HG03103 (cell line): ENCODE results near the gene CYTH4.

Experiments
- ATAC-seq: cut with Tn5 transposase; IDR thresholded peaks from one replicate; pipeline ENCODE4 v1.9.1; 2021; ENCODE audit warnings: low read depth; ENCODE audit not compliant: unreplicated experiment

CYTH4 gene

GRCh38 chr22:37285937-37286336, 3.6 kb downstream of the CYTH4 start:
- ATAC-seq: no peak

- ATAC-seq: no peak
These were observed 5.2 kb downstream of the CYTH4 start for GRCh38 chr22:37287550-37287951.

GRCh38 chr22:37288521-37288920, 6.2 kb downstream of the CYTH4 start:
- no peak for ATAC-seq

GRCh38 chr22:37289156-37289735, 6.9 kb downstream of the CYTH4 start:
- ATAC-seq: no peak

- ATAC-seq: no peak
These were observed 8.4 kb downstream of the CYTH4 start for GRCh38 chr22:37290737-37291136.

- ATAC-seq: no peak
These were observed 9.4 kb downstream of the CYTH4 start for GRCh38 chr22:37291559-37292298.

GRCh38 chr22:37292641-37293040, 10.3 kb downstream of the CYTH4 start:
- no peak for ATAC-seq

- no peak for ATAC-seq
These were observed 10.9 kb downstream of the CYTH4 start for GRCh38 chr22:37293172-37293571.

- ATAC-seq: no peak
These were observed 12.4 kb downstream of the CYTH4 start for GRCh38 chr22:37294747-37295146.

- ATAC-seq: no peak
These were observed 13.0 kb downstream of the CYTH4 start for GRCh38 chr22:37295213-37295886.

- no peak for ATAC-seq
These were observed 13.6 kb downstream of the CYTH4 start for GRCh38 chr22:37295946-37296345.

GRCh38 chr22:37298748-37299495, 16.6 kb downstream of the CYTH4 start:
- ATAC-seq: no peak

- no peak for ATAC-seq
These were observed 17.7 kb downstream of the CYTH4 start for GRCh38 chr22:37299969-37300509.

GRCh38 chr22:37300551-37301017, 18.3 kb downstream of the CYTH4 start:
- ATAC-seq: no peak

- ATAC-seq: no peak
These were observed 19.0 kb downstream of the CYTH4 start for GRCh38 chr22:37301144-37301830.

GRCh38 chr22:37302674-37303555, 20.6 kb downstream of the CYTH4 start:
- ATAC-seq: no peak

GRCh38 chr22:37303821-37304274, 21.5 kb downstream of the CYTH4 start:
- no peak for ATAC-seq

- no peak for ATAC-seq
These were observed 22.5 kb downstream of the CYTH4 start for GRCh38 chr22:37304595-37305343.
